Breast epithelium (tissue), 4 donors: ENCODE results near the gene MLXIP. TPM values are rescaled to one million over a fixed set of nuclear protein-coding genes. Genes with fewer than 3 reads are reported as not detected.

Source experiments
- DNase-seq, 2 donors: peaks; one replicate each; pipeline ENCODE4 v3.0.0-alpha.2; 2019; ENCODE audit warnings: low spot score in 2 of 2
- H3K27ac ChIP-seq, 2 donors: fragments of 200-600 bp; sonication (generic) in 1 of 2; one replicate each; pipeline ENCODE4 v1.5.1; 2016 to 2019; ENCODE audit warnings: mild to moderate bottlenecking in 1 of 2
- H3K27me3 ChIP-seq, 2 donors: fragments of 200-600 bp; sonication (generic) in 1 of 2; one replicate each; pipeline versions ENCODE4 v1.5.1 to v1.6.0; 2017 to 2019; ENCODE audit warnings: control low read depth in 1 of 2, mild to moderate bottlenecking in 1 of 2
- H3K36me3 ChIP-seq: fragments of 200-600 bp; one replicate; pipeline ENCODE4 v1.5.1; 2019
- H3K4me1 ChIP-seq, 2 donors: fragments of 200-600 bp; sonication (generic); one replicate each; pipeline ENCODE4 v1.5.1; 2016 to 2019; ENCODE audit warnings: control low read depth in 1 of 2
- H3K4me3 ChIP-seq, 3 donors: fragments of 200-600 bp; sonication (generic); 1 replicate in 2 of 3; 2 replicates in 1 of 3; pipeline ENCODE4 v1.5.1; 2016 to 2019; ENCODE audit warnings: mild to moderate bottlenecking in 3 of 3, moderate library complexity in 2 of 3
- H3K9me3 ChIP-seq, 2 donors: fragments of 200-600 bp; sonication (generic) in 1 of 2; one replicate each; pipeline ENCODE4 v1.5.1; 2016 to 2019; ENCODE audit warnings: control low read depth in 1 of 2
- POLR2A ChIP-seq: fragments of 450-650 bp; IDR thresholded peaks from one replicate; pipeline ENCODE4 v1.6.1; 2016; ENCODE audit warnings: antibody characterized with exemption, mild to moderate bottlenecking, moderate library complexity
- POLR2AphosphoS5 ChIP-seq, 3 donors: sonication (generic); formaldehyde crosslinking; IDR thresholded peaks; one replicate each; pipeline ENCODE4 v1.6.1; 2017; ENCODE audit warnings: antibody characterized with exemption in 3 of 3
- intact Hi-C: fragments of 100-400 bp; cut with DNase I; formaldehyde crosslinking; loops from one replicate; pipeline ENCODE4 v1.15.1; 2023; ENCODE audit warnings: low total_unique reads
- total RNA-seq, 3 donors: library from RNA; depleted of rRNA; stranded (reverse); fragments of >200 nt; gene quantifications; one replicate each; pipeline ENCODE4 v1.1.0, GENCODE V29; 2016
- TF ChIP-seq, protein P1 (sequence below), 3 donors: fragments of 450-650 bp; IDR thresholded peaks; one replicate each; pipeline ENCODE4 v1.5.1; 2016 to 2017; ENCODE audit warnings: antibody characterized with exemption in 3 of 3, mild to moderate bottlenecking in 3 of 3, moderate library complexity in 3 of 3

MLXIP gene
- total RNA-seq, 3 donors from 2014 or later, result 21.1 to 31.1 (median 28.2) TPM

GRCh38 chr12:122059203-122059960 lies 19.2 kb upstream of the MLXIP start:
- TF ChIP-seq, protein P1, sequence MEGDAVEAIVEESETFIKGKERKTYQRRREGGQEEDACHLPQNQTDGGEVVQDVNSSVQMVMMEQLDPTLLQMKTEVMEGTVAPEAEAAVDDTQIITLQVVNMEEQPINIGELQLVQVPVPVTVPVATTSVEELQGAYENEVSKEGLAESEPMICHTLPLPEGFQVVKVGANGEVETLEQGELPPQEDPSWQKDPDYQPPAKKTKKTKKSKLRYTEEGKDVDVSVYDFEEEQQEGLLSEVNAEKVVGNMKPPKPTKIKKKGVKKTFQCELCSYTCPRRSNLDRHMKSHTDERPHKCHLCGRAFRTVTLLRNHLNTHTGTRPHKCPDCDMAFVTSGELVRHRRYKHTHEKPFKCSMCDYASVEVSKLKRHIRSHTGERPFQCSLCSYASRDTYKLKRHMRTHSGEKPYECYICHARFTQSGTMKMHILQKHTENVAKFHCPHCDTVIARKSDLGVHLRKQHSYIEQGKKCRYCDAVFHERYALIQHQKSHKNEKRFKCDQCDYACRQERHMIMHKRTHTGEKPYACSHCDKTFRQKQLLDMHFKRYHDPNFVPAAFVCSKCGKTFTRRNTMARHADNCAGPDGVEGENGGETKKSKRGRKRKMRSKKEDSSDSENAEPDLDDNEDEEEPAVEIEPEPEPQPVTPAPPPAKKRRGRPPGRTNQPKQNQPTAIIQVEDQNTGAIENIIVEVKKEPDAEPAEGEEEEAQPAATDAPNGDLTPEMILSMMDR (IDR thresholded peaks at IDR 0.05), result no peak
- no peak for TF ChIP-seq POLR2A
- TF ChIP-seq POLR2AphosphoS5 (IDR thresholded peaks at IDR 0.05), result no peak
- Histone ChIP-seq H3K27me3 (no peaks in the 10 kb centered on the region), H3K4me1 (peaks cover 0 to 10% of the 10 kb centered on the region in 2 donors), H3K9me3 (no peaks in the 10 kb centered on the region), H3K27ac (no peak overlapping the region), H3K4me3 (no peak overlapping the region), H3K36me3 (no peaks in the 10 kb centered on the region)
- intact Hi-C loops, result no loop called here
- DNase-seq, result no peak

- no peak for DNase-seq
- no peak for TF ChIP-seq POLR2A
- TF ChIP-seq, protein P1 (IDR thresholded peaks at IDR 0.05), result no peak
- no peak for TF ChIP-seq POLR2AphosphoS5 (IDR thresholded peaks at IDR 0.05)
- H3K4me1 ChIP-seq, result peaks cover 0 to 10% of the 10 kb centered on the region in 2 donors
- H3K27ac ChIP-seq, result no peak overlapping the region
- no peaks in the 10 kb centered on the region for H3K9me3 ChIP-seq
- H3K36me3 ChIP-seq, result no peaks in the 10 kb centered on the region
- intact Hi-C loops, result no loop called here
- no peaks in the 10 kb centered on the region for H3K27me3 ChIP-seq
- no peak overlapping the region for H3K4me3 ChIP-seq
Measured at GRCh38 chr12:122060081-122060501, 18.5 kb upstream of the MLXIP start.

DNA sequence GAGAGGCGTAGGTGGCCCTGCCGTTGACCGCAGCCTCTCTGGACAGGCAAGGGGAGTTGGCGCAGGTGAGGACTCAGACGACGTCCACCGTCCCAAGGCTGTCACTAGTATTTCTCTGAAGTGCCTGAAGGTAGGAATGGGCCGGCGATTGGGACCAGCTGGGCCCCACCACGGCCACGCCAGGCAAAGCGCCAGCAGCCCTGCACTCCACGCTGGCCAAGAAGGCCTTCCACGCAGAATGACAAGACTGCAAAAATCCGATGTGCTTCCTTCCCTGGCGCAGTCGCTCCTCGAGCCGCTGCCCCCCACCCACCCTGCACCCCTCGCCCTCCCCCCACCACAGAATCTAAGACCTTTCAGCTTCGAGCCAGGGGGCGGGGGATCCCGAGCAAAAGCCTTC lies 17.3 kb upstream of the MLXIP start:
- intact Hi-C loops, result no loop called here
- Histone ChIP-seq H3K36me3 (no peaks in the 10 kb centered on the region), H3K27me3 (no peaks in the 10 kb centered on the region), H3K4me1 (peaks cover 0 to 10% of the 10 kb centered on the region in 2 donors), H3K9me3 (no peaks in the 10 kb centered on the region), H3K4me3 (no peak overlapping the region), H3K27ac (no peak overlapping the region)
- TF ChIP-seq, protein P1 (IDR thresholded peaks at IDR 0.05), result no peak
- TF ChIP-seq POLR2A (no peak), POLR2AphosphoS5 (IDR thresholded peaks at IDR 0.05) (no peak)
- no peak for DNase-seq

- Histone ChIP-seq H3K4me3 (peak overlapping the region in 1 of 3 donors; percentile 12), H3K9me3 (no peaks in the 10 kb centered on the region), H3K27ac (peak overlapping the region; percentile 75 to 84), H3K4me1 (peaks cover 0 to 10% of the 10 kb centered on the region in 2 donors), H3K36me3 (no peaks in the 10 kb centered on the region), H3K27me3 (no peaks in the 10 kb centered on the region)
- DNase-seq, result no peak
- TF ChIP-seq, protein P1 (IDR thresholded peaks at IDR 0.05), result no peak
- TF ChIP-seq POLR2AphosphoS5 (IDR thresholded peaks at IDR 0.05) (peak in 2 of 3 donors; percentile 19 to 33), POLR2A (no peak)
- intact Hi-C loops, result no loop called here
Measured at GRCh38 chr12:122062832-122063693, 15.5 kb upstream of the MLXIP start.

DNA sequence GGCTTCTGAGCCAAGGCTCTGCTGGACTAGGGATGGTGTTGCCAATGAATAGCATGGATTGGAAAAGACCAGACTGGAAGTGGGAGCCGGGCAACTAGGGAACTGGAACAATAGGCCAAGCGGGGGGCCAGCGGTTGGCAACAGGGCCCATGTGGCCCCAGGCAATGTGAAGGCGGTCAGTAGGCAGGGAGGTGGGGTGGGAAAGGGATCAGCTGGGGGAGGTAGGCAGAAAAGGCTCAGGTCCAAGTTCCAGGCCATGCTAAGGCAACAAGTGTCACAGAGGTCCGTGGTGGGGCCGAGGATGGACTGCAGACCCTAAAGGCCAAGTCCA lies 14.9 kb upstream of the MLXIP start:
- TF ChIP-seq, protein P1 (IDR thresholded peaks at IDR 0.05), result no peak
- no peak for TF ChIP-seq POLR2AphosphoS5 (IDR thresholded peaks at IDR 0.05)
- no peak for TF ChIP-seq POLR2A
- H3K36me3 ChIP-seq, result no peaks in the 10 kb centered on the region

More for the DNA sequence above, 14.9 kb upstream of the MLXIP start:
- Histone ChIP-seq H3K4me3 (no peak overlapping the region), H3K9me3 (no peaks in the 10 kb centered on the region), H3K4me1 (peaks cover 0 to 10% of the 10 kb centered on the region in 2 donors), H3K27me3 (no peaks in the 10 kb centered on the region), H3K27ac (peak overlapping the region; percentile 75 to 84)
- DNase-seq, result no peak
- intact Hi-C loops, result no loop called here
